Stimulated activated effector memory CD8-positive, alpha-beta T cell treated with anti-CD3 and anti-CD28 coated beads, Interleukin-12 subunit alpha, Interleukin-12 subunit beta, amount 100 ng/mL, for 72 hours (primary cell): ENCODE measurements around the gene POMGNT1.

Experiments
- ATAC-seq: fragments of 150-1000 bp; cut with Tn5 transposase; 2 replicates; pipeline ENCODE4 v1.10.0; 2021
- DNase-seq, 2 donors: peaks; one replicate each; pipeline ENCODE4 v3.0.0; 2021 to 2022; ENCODE audit warnings: low spot score in 2 of 2
- H3K27ac Mint-ChIP-seq: one replicate; pipeline ENCODE4 v1.8.0; 2022; ENCODE audit warnings: mild to moderate bottlenecking, mixed read lengths
- H3K36me3 Mint-ChIP-seq: one replicate; pipeline ENCODE4 v1.8.0; 2022; ENCODE audit warnings: mild to moderate bottlenecking, mixed read lengths
- H3K4me1 Mint-ChIP-seq: one replicate; pipeline ENCODE4 v1.8.0; 2022; ENCODE audit warnings: mixed read lengths
- H3K4me3 Mint-ChIP-seq: one replicate; pipeline ENCODE4 v1.8.0; 2022; ENCODE audit warnings: mild to moderate bottlenecking, mixed read lengths
- H3K9me3 Mint-ChIP-seq: one replicate; pipeline ENCODE4 v1.8.0; 2022; ENCODE audit warnings: mixed read lengths

Gene POMGNT1

GRCh38 chr1:46194641-46195193, 3.5 kb downstream of the POMGNT1 start:
- H3K36me3 Mint-ChIP-seq: peaks cover 17% of the 10 kb centered on the region
- no peak overlapping the region for H3K4me3 Mint-ChIP-seq
- peaks cover 7% of the 10 kb centered on the region for H3K4me1 Mint-ChIP-seq
- peak overlapping the region; percentile 9 for H3K27ac Mint-ChIP-seq
- no peaks in the 10 kb centered on the region for H3K9me3 Mint-ChIP-seq
- DNase-seq: no peak
- ATAC-seq: no peak

- H3K4me3 Mint-ChIP-seq: no peak overlapping the region
- H3K36me3 Mint-ChIP-seq: peaks cover 23% of the 10 kb centered on the region
- peaks cover 7% of the 10 kb centered on the region for H3K4me1 Mint-ChIP-seq
- peak overlapping the region; percentile 9 for H3K27ac Mint-ChIP-seq
- ATAC-seq (no peak), DNase-seq (no peak)
- H3K9me3 Mint-ChIP-seq: no peaks in the 10 kb centered on the region
These were observed 4.2 kb downstream of the POMGNT1 start for GRCh38 chr1:46193984-46194570.

- no peaks in the 10 kb centered on the region for H3K9me3 Mint-ChIP-seq
- peak overlapping the region; percentile 10 for H3K27ac Mint-ChIP-seq
- H3K4me1 Mint-ChIP-seq: peaks cover 7% of the 10 kb centered on the region
- H3K36me3 Mint-ChIP-seq: peaks cover 24% of the 10 kb centered on the region
- DNase-seq (no peak), ATAC-seq (no peak)
- H3K4me3 Mint-ChIP-seq: no peak overlapping the region
These were observed 4.9 kb downstream of the POMGNT1 start for GRCh38 chr1:46193285-46193684.

GRCh38 chr1:46192171-46192570, 6.1 kb downstream of the POMGNT1 start:
- Mint-ChIP-seq H3K36me3 (peaks cover 24% of the 10 kb centered on the region), H3K9me3 (no peaks in the 10 kb centered on the region), H3K27ac (no peak overlapping the region), H3K4me1 (peaks cover 7% of the 10 kb centered on the region), H3K4me3 (no peak overlapping the region)
- no peak for DNase-seq
- no peak for ATAC-seq

- no peak for ATAC-seq
- peaks cover 3% of the 10 kb centered on the region for H3K4me1 Mint-ChIP-seq
- H3K9me3 Mint-ChIP-seq: no peaks in the 10 kb centered on the region
- no peak overlapping the region for H3K4me3 Mint-ChIP-seq
- no peak overlapping the region for H3K27ac Mint-ChIP-seq
- DNase-seq: no peak
- peaks cover 24% of the 10 kb centered on the region for H3K36me3 Mint-ChIP-seq
These were observed 7.1 kb downstream of the POMGNT1 start for GRCh38 chr1:46191033-46191701.

- Mint-ChIP-seq H3K27ac (no peak overlapping the region), H3K36me3 (peaks cover 24% of the 10 kb centered on the region), H3K4me1 (peaks cover under 1% of the 10 kb centered on the region), H3K9me3 (no peaks in the 10 kb centered on the region), H3K4me3 (no peak overlapping the region)
- DNase-seq (no peak), ATAC-seq (no peak)
These were observed 7.7 kb downstream of the POMGNT1 start for GRCh38 chr1:46190539-46190938.

- peaks cover 21% of the 10 kb centered on the region for H3K4me1 Mint-ChIP-seq
- H3K27ac Mint-ChIP-seq: peak overlapping the region; percentile 64
- no peak for ATAC-seq
- H3K4me3 Mint-ChIP-seq: no peak overlapping the region
- peaks cover 24% of the 10 kb centered on the region for H3K36me3 Mint-ChIP-seq
- no peaks in the 10 kb centered on the region for H3K9me3 Mint-ChIP-seq
- no peak for DNase-seq
These were observed 9.8 kb downstream of the POMGNT1 start for GRCh38 chr1:46188295-46189030.

- Mint-ChIP-seq H3K9me3 (no peaks in the 10 kb centered on the region), H3K4me1 (peaks cover 21% of the 10 kb centered on the region), H3K4me3 (no peak overlapping the region), H3K27ac (peak overlapping the region; percentile 64), H3K36me3 (peaks cover 23% of the 10 kb centered on the region)
- DNase-seq: no peak
- no peak for ATAC-seq
These were observed 10.9 kb downstream of the POMGNT1 start for GRCh38 chr1:46187106-46187869.

- no peak for DNase-seq
- H3K4me1 Mint-ChIP-seq: peaks cover 21% of the 10 kb centered on the region
- H3K36me3 Mint-ChIP-seq: peaks cover 17% of the 10 kb centered on the region
- no peak overlapping the region for H3K4me3 Mint-ChIP-seq
- no peak for ATAC-seq
- no peaks in the 10 kb centered on the region for H3K9me3 Mint-ChIP-seq
- H3K27ac Mint-ChIP-seq: peak overlapping the region; percentile 89
These were observed 12.2 kb downstream of the POMGNT1 start for GRCh38 chr1:46186076-46186475.

- Mint-ChIP-seq H3K9me3 (no peaks in the 10 kb centered on the region), H3K36me3 (peaks cover 10% of the 10 kb centered on the region), H3K4me3 (peak overlapping the region; percentile 43), H3K27ac (peak overlapping the region; percentile 89), H3K4me1 (peaks cover 21% of the 10 kb centered on the region)
- DNase-seq (no peak), ATAC-seq (peak; percentile 77)
These were observed 13.1 kb downstream of the POMGNT1 start for GRCh38 chr1:46184920-46185658.

GRCh38 chr1:46183926-46184557, 14.2 kb downstream of the POMGNT1 start:
- Mint-ChIP-seq H3K9me3 (no peaks in the 10 kb centered on the region), H3K36me3 (no peaks in the 10 kb centered on the region), H3K27ac (peak overlapping the region; percentile 89), H3K4me3 (no peak overlapping the region), H3K4me1 (peaks cover 21% of the 10 kb centered on the region)
- ATAC-seq (peak; percentile 39), DNase-seq (no peak)

- H3K4me3 Mint-ChIP-seq: no peak overlapping the region
- ATAC-seq: no peak
- H3K9me3 Mint-ChIP-seq: no peaks in the 10 kb centered on the region
- no peak overlapping the region for H3K27ac Mint-ChIP-seq
- H3K4me1 Mint-ChIP-seq: peaks cover 21% of the 10 kb centered on the region
- DNase-seq: no peak
- H3K36me3 Mint-ChIP-seq: no peaks in the 10 kb centered on the region
These were observed 15.0 kb downstream of the POMGNT1 start for GRCh38 chr1:46183079-46183847.

- ATAC-seq (no peak), DNase-seq (no peak)
- H3K36me3 Mint-ChIP-seq: no peaks in the 10 kb centered on the region
- H3K4me1 Mint-ChIP-seq: peaks cover 21% of the 10 kb centered on the region
- no peaks in the 10 kb centered on the region for H3K9me3 Mint-ChIP-seq
- H3K27ac Mint-ChIP-seq: no peak overlapping the region
- no peak overlapping the region for H3K4me3 Mint-ChIP-seq
These were observed 16.6 kb downstream of the POMGNT1 start for GRCh38 chr1:46181343-46182260.
